HG02798 (cell line): ENCODE results near the gene C2CD4C.
"Not testable (repeated sequence)": the region's sequence is repeated elsewhere in the genome, so short reads cannot be mapped to it uniquely, and the experiment has no call there.

Experiments
- ATAC-seq: cut with Tn5 transposase; IDR thresholded peaks from one replicate; pipeline ENCODE4 v1.9.1; 2021; ENCODE audit warnings: mild to moderate bottlenecking; ENCODE audit not compliant: unreplicated experiment, poor library complexity

C2CD4C gene

DNA sequence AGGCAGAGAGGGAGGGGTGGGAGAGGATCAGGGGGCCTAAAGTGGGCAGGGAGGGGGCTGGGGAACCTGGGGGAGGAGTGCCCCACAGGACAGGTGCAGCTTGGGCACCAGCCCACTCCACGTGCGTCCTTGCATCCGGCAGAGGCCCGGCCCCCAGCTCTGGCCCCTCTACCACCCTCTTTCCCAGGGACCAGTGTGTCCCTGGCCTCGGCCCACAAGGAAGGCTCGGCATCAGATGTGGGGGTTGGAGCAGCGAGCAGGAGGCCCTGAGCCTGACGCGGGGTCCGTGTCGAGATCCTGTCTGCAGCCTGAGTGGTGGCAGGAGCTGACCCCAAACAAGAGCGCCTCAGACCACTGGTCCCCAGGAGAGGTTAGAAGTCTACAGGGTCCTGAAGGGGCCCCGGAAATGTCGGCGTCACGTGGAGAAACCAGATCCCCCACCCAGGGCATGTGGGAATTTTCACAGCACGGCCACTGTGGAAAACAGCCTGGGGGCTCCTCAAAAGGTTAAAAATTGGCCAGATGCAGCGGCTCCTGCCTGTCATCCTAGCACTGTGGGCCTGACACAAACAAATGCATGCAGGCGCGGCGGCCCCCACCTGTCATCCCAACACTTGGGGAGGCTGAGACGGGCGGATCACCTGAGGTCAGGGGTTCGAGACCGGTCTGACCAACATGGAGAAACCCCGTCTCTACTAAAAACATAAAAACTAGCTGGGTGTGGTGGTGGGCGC is 30.4 kb upstream of the C2CD4C start:
- no peak for ATAC-seq

DNA sequence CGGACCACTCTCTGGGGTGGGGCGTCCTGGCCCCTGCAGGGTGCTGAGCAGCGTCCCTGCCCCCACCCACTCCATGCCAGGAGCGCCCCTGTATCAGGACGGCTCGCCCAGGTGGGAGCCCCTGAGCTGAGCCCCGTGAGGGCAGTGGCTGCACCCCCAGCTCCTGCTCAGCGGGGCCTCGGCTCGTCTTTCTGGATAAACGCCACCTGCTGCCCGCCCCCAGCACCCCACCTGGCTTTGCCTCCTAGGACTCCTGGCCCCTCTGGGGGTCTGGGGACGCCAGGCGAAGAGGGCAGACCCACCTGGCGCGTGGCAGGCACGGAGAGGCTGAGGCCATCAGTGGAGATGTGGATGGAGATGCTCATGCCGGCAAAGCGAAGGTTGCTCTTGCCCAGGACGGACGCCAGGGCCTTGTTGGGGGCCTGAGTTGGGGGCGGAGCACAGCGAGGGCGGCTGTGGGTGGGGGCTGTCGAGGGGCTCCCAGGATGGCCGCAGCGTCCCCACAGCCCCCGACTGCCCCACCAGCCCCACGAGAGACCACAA is 29.5 kb upstream of the C2CD4C start:
- no peak for ATAC-seq

DNA sequence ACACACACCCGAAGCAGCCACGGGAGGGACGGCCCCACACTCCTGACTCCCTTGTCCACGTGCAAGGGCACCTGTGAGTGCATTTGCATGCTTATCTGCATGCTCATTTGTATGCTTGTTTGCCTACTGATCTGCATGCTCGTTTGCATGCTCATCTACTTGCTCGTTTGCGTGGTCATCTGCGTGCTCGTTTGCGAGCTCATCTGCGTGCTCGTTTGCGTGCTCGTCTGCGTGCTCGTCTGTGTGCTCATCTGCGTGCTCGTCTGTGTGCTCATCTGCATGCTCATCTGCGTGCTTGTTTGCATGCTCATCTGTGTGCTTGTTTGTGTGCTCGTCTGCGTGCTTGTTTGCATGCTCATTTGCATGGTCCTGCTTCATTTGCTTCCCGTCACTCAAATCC is 28.1 kb upstream of the C2CD4C start:
- no peak for ATAC-seq

DNA sequence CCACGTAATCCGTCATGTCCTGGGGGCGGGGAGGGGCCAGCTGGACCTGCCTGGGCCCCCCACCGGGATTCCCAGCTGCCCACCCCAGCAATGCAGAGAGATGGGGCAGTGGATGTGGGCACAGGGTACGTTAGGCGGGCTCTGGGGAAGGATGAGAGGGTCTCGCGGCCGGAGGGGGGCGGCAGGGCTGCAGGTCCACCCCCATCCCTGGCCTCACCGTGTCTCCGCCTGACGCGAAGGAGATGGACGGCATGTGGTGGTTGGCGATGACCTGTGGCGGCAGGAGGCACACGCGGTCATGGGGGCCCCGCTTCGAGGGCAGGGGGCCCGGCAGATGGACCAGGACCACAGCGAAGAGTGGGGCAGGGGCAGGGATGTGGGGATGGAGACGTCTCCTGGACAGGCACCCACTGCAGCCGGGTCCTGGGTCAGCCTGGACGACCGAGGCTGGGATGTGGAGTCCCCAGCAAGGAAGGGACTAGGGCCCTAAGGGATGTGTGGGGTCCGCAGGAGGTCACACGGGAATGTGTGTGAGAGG is 27.5 kb upstream of the C2CD4C start:
- ATAC-seq = no peak

DNA sequence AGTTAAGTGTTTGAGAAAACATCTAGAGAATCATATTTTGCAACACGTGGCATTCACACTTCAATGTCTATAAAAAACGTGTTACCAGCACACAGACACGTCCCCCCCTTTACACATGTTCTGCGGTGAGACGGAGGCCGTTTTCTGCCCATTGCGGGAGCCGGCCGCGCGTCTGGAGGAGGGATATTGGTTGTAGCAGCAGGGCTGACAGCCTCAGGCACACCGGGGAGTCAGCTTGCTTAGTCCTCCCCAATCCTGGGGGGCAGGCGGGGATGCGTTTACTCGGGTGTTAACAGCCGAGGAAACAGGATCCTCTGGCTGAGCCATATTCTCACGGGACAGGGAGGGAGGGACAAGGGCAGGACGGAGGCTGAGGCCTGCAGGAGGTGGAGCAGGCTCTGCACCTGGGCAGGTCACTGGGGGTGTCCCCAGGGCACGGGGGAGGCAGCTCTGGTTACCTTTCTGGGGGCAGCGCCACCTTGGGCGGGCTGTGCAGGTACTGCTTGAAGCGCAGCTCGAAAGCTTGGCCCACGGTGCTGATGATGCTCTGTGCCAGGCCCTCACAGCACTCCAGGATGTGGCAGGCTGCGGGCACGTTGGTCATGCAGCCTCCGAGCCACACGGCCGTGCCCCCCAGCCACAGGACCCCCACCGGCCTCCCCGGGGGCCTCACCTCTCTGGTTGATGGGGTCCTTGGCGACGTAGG is 26.9 kb upstream of the C2CD4C start:
- ATAC-seq = no peak

DNA sequence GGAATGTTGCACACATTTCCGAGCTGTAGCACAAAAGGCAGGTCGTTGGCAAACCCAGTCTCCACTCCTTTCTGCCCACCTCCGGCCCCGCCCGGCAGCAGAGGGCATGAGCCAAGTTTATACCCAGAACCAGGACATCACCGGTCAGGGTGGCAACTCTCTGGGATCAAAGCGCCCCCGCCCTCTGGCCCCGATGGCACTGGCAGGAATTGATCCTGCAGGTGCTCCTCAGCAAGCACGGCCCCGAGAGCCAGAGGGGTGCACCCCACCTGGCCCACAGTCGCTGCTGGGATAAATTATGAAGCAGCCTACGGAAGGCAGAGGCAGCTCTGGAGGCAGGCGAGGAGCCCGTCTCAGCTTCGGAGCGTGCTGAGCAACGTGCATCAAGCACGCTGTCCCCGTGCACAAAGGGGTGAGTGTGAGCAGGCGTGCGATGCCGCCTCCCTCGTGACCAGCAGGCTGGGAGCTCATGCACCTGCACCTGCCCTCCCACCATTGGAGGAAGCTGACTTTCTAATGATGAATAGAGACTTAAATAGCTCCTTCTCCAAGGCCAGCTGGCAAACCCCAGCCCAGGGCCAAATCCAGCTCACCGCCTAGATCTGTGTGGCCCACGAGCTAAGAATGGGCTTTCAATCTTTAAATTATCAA is 26.2 kb upstream of the C2CD4C start:
- no peak for ATAC-seq

DNA sequence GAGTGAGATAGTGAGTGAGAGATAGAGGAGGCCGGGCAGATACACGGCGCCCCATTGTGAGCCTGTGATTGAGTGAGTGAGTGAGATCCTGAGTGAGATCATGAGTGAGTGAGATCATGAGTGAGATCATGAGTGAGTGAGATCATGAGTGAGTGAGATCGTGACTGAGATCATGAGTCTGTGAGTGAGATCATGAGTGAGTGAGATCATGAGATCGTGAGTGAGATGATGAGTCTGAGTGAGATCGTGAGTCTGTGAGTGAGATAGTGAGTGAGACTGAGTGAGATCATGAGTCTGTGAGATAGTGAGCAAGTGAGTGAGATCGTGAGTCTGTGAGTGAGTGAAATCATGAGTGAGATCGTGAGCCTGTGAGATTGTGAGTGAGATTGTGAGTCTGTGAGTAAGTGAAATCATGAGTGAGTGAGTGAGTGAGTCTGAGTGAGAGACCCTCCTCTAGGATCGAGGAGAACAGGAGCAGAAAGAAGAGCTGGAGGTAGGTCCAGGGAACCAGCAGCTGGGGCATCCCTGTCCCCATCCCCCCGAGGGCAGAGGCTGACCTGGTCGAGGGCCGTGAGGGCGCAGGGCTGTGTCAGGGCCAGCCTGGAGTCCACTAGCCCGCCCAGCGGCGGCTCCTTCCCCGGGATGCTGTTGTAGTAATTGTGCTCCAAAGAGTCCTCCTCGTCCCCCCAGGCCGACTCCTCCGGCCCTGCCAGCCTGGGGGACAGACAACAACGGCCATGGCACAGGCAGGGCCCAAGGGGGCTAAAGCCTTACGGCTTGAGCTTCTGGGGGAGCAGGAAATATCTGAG is 25.4 kb upstream of the C2CD4C start:
- no peak for ATAC-seq

DNA sequence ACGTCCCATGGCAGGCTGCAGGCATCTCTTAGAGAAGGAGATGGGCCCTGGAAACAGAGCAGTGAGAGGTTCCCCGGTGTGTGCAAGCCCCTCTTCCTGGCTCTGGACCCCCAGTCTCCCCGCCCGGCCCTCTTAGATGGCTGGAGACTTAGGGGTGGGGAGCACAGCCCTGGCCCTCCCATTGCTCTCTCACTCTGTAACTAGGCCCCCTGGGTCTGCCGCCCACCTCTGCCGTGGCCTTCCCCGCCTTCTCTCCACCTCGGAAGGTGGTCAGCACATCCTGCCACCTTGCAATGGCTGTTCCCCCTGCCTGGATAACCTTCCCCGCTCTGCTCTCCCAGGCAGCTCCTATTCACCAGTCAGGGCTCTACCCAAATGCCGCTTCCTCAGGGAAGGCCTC is 21.8 kb upstream of the C2CD4C start:
- no peak for ATAC-seq

DNA sequence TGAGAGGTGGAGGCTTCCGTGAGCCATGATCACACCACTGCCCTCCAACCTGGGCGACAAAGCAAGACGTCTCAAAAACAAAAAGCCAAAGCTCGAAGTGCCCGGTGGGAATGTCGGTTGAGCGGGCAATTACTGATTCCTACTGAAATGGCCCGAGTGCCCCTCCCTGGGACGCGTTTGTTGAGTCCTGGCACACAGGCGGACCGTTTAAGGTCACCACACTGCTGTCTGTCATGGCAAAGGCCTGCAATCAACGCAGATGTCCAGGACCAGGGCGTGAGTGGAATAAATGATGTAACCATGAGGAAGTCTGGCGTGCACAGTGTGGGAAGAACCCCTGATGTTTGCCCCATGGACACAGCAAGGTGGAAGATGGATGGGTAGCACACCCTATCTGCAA is 19.2 kb upstream of the C2CD4C start:
- ATAC-seq = no peak

DNA sequence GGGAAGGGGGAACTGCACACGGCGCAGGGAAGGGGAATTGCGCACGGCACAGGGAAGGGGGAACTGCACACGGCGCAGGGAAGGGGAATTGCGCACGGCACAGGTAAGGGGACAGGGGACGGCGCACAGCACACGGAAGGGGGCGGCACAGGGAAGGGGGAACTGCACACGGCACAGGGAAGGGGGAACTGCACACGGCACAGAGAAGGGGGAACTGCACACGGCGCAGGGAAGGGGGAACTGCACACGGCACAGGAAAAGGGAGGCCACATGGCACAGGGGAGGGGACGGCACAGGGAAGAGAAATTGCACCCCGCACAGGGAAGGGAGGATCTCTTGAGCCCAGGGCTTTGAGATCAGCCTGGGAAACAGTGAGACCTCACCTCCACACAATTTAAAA is 18.7 kb upstream of the C2CD4C start:
- ATAC-seq = not testable (repeated sequence)

DNA sequence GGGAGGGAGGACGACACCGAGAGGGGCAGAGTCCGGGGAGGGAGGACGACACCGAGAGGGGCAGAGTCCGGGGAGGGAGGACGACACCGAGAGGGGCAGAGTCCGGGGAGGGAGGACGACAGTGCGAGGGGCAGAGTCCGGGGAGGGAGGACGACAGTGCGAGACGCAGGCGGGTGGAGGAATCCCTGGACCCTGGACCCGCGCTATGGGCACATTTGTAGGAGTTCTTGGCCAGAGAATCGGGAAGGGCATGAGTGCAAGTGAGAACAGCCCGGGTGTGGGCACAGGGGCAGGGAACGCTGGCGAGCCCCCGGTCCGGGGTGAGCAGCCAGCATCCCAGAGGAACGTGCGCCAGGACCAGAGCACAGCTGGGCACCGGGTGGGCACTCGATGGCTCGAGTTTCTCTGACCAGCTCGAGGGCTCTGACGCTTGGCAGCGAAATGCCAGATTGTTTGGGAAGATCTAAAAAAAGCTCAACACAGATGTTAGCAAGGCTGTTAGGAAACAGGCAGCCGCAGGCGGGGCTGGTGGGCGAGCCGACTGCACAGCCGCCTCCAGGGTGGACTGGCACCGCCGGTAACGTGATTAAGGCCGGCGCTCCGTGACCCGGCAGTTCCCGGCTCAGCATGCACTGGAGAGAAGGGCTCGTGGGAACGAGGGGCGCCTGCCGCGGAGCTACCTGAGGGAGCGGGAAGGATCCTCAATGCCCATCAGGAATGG is 17.9 kb upstream of the C2CD4C start:
- no peak for ATAC-seq

DNA sequence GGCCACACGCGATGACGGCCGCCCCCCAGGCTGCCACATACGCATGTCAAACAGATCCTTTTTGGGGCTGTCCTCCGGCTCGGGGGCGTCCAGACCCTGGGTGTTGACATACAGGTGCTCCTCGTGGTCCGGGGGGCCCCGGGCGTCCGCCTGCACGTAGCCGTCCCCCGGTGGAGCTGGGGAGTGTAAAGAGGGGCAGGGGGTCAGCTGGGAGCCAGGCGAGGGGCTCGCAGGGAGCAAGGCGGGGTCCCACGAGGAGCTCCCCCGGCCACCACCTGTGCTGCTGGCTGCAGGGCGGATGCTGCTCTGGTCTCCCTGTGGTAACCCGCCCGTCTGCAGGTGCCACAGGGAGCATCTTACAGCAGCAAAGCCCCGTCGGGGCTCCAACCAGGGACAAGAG is 16.1 kb upstream of the C2CD4C start:
- ATAC-seq = no peak

DNA sequence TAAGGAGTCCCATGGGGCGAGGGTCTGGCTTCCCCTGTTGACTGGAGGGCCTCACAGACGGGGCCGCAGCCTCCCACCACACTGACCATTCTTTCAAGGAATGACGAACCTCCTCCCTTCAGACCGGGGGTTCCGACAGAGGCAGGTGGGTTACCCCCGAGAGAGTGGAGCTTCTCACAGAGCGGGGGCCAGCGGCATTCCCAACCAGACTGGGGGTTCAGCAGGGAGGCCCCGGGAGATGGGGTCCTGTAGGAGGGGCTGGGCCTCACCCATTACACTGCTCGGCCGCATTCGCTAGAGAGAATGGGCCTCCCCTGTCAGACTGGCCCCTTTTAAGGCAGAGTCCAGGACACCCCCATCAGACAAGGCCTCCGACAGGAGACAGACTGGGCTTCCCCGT is 15.6 kb upstream of the C2CD4C start:
- no peak for ATAC-seq

DNA sequence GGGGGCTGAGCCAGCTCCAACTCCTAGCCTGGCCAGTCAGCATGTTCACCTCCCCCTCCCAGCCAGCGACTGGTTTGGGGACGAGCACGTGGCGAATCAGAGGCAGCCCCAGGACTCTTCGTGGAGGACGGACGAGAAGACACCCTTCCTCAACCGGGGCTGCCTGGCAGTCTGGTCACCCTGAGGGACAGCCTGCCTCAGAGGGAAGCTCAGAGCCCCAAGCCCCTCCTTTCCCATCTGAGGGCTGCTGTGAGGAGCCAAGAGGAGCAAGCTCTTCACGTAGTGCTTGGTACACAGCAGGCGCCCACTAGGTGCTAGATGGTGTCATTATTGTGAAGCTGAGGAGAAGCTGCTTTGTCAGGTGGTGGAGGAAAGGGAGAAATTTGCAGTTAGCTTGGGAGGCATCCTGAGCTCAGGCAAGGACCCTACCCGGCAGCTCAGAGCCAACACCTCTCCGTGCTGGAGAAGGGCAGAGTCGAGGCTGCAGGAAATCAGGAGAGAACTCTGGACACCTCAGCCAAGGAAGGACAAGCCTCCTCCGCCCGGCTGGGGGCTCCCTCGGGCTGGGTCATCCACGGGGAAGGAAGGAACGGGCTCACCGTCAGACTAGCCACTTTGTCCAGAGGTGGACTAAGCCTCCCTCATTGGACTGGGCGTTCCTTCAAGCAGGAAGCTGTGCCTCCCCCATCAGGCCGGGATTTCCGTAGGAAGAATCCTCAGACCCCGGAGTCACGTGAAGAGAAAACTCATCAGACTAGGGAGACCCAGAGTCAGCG is 14.9 kb upstream of the C2CD4C start:
- no peak for ATAC-seq

DNA sequence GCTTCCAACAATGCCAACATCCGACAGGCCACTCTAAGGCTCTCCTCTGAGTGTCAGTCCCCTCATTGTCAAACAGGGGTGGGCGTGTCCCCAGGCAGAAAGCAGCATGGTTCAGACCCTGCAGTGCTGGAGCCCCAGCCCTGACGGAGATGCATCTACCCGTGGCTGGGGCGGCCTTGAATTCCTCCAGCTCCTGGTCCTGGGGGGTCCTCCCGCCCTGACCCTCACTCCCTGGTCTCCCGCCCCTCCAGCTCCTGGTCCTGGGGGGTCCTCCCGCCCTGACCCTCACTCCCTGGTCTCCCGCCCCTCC is 13.9 kb upstream of the C2CD4C start:
- ATAC-seq = not testable (repeated sequence)

DNA sequence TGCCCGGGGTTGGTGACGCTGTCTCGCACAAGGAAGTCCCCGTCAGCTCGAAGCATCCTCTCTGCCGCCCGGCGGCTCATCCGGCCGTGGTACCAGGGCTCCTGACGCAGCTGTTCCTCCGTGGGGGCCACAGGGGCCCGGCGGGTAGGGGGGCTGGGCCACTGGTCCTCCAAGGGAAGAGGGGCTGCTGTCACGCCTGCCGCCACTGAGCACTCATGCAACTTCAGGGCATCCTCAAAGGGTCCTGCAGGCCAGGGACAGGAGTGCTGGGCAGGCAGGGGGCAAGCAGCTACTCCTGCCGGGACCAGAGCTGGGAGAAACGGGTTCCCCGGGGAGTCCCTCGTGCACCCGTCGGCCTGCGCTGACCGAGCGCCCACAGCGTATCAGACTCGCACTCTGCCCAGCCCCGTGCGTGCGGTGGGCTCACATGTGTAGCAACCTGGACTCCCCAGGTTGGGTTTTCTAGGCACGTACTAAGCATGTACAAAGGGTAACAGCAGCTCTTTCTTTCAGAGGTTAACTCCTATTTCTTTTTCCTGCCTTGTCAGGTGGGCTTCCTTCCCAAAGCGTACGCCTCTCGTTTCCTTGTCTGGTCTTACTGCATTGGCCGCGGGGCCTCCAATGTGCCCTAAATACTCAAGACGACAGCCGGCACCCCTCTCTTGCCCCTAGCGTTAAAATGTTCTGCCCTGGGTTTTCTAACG is 13.4 kb upstream of the C2CD4C start:
- ATAC-seq = no peak

DNA sequence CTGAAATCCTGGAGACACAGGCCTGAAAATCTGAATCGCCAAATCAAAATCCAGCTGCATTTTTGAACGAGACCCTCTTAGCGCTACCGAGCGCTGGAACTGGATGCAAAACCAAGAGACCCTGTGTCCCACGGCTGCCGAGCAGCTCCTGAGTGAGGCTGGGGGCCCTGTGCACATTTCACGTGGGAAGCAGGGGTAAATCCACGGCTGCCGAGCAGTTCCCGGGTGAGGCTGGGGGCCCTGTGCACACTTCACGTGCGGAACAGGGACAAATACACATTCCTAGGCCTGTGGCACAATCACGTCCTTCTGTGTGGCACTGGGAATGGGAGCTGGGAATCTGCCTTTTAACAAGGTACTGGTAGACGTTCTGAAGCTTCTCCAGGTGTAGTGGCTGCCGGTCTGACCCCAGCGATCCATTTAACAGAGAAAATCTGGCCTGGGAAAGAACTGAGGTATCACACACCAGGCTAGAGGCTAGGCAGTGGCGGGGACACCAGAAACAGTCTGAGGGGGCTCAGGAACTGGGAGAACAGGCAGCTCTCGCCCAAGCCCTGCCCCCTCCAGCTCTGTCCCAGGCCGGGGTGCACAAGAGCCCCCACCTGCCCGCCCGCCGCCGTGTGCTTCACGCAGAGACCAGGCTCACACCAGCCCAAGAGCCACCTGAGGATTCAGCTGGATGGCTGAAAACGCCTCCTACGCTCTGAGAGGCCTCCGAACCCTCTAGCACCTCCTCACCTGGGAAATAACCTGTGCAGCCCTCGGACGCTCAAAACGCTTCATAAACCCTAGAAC is 11.0 kb upstream of the C2CD4C start:
- ATAC-seq = no peak
